Measurements from ENCODE around the gene MOB3A.

Gene MOB3A

GRCh38 chr19:2126879-2127518, 30.9 kb upstream of the MOB3A start:
- Histone ChIP-seq H3K27ac (no peak overlapping the region), H3K4me3 (no peak overlapping the region)

GRCh38 chr19:2123682-2124387, 27.7 kb upstream of the MOB3A start:
- Histone ChIP-seq H3K27ac (no peak overlapping the region), H3K4me3 (no peak overlapping the region)

GRCh38 chr19:2122982-2123381, 26.9 kb upstream of the MOB3A start:
- Histone ChIP-seq H3K27ac (no peak overlapping the region), H3K4me3 (no peak overlapping the region)

GRCh38 chr19:2122251-2122650, 26.1 kb upstream of the MOB3A start:
- H3K27ac ChIP-seq = no peak overlapping the region
- no peak overlapping the region for H3K4me3 ChIP-seq

GRCh38 chr19:2121416-2122051, 25.4 kb upstream of the MOB3A start:
- H3K27ac ChIP-seq = no peak overlapping the region
- H3K4me3 ChIP-seq = no peak overlapping the region

- H3K27ac ChIP-seq = no peak overlapping the region
- H3K4me3 ChIP-seq = no peak overlapping the region
Measured at GRCh38 chr19:2120821-2121220, 24.7 kb upstream of the MOB3A start.

GRCh38 chr19:2119921-2120785, 24.0 kb upstream of the MOB3A start:
- Histone ChIP-seq H3K27ac (no peak overlapping the region), H3K4me3 (no peak overlapping the region)

- H3K27ac ChIP-seq = no peak overlapping the region
Measured at GRCh38 chr19:2118438-2118837, 22.3 kb upstream of the MOB3A start.

GRCh38 chr19:2117215-2117960, 21.3 kb upstream of the MOB3A start:
- H3K27ac ChIP-seq = no peak overlapping the region

More at GRCh38 chr19:2118438-2118837, 22.3 kb upstream of the MOB3A start:
- H3K4me3 ChIP-seq = no peak overlapping the region

GRCh38 chr19:2116507-2116906, 20.4 kb upstream of the MOB3A start:
- H3K4me3 ChIP-seq = no peak overlapping the region
- H3K27ac ChIP-seq = no peak overlapping the region

More at GRCh38 chr19:2117215-2117960, 21.3 kb upstream of the MOB3A start:
- H3K4me3 ChIP-seq = no peak overlapping the region

- no peak overlapping the region for H3K4me3 ChIP-seq
Measured at GRCh38 chr19:2115911-2116426, 19.8 kb upstream of the MOB3A start.

GRCh38 chr19:2115324-2115723, 19.2 kb upstream of the MOB3A start:
- no peak overlapping the region for H3K27ac ChIP-seq

More at GRCh38 chr19:2115911-2116426, 19.8 kb upstream of the MOB3A start:
- H3K27ac ChIP-seq = no peak overlapping the region

GRCh38 chr19:2114821-2115220, 18.7 kb upstream of the MOB3A start:
- H3K4me3 ChIP-seq = no peak overlapping the region
- no peak overlapping the region for H3K27ac ChIP-seq

More at GRCh38 chr19:2115324-2115723, 19.2 kb upstream of the MOB3A start:
- no peak overlapping the region for H3K4me3 ChIP-seq

- H3K27ac ChIP-seq = no peak overlapping the region
- H3K4me3 ChIP-seq = no peak overlapping the region
Measured at GRCh38 chr19:2114218-2114617, 18.1 kb upstream of the MOB3A start.

GRCh38 chr19:2113439-2114211, 17.5 kb upstream of the MOB3A start:
- H3K27ac ChIP-seq = no peak overlapping the region
- H3K4me3 ChIP-seq = no peak overlapping the region

- Histone ChIP-seq H3K4me3 (no peak overlapping the region), H3K27ac (no peak overlapping the region)
Measured at GRCh38 chr19:2112516-2113320, 16.6 kb upstream of the MOB3A start.

GRCh38 chr19:2111886-2112285, 15.8 kb upstream of the MOB3A start:
- Histone ChIP-seq H3K4me3 (no peak overlapping the region), H3K27ac (no peak overlapping the region)

- no peak overlapping the region for H3K27ac ChIP-seq
- H3K4me3 ChIP-seq = no peak overlapping the region
Measured at GRCh38 chr19:2111425-2111824, 15.3 kb upstream of the MOB3A start.

Data from skin epidermis (tissue), 12 donors.